ENCODE measurements around the gene CYYR1.

CYYR1 gene

GRCh38 chr21:26570203-26570602 is 2.9 kb downstream of the CYYR1 start:
- H3K27ac ChIP-seq, result no peak overlapping the region
- no peak for TF ChIP-seq CTCF (IDR thresholded peaks at IDR 0.05)

- no peak overlapping the region for H3K27ac ChIP-seq
- TF ChIP-seq ZFX (IDR thresholded peaks at IDR 0.05; ENCODE audit: borderline replicate concordance), result no peak
- no peak for TF ChIP-seq CTCF (IDR thresholded peaks at IDR 0.05)
These were observed 7.5 kb downstream of the CYYR1 start for GRCh38 chr21:26565546-26565945.

GRCh38 chr21:26565111-26565510 is 8.0 kb downstream of the CYYR1 start:
- H3K27ac ChIP-seq, result no peak overlapping the region
- TF ChIP-seq ZFX (IDR thresholded peaks at IDR 0.05; ENCODE audit: borderline replicate concordance) (no peak), CTCF (IDR thresholded peaks at IDR 0.05) (no peak)

GRCh38 chr21:26563856-26564503 is 9.1 kb downstream of the CYYR1 start:
- no peak for TF ChIP-seq CTCF (IDR thresholded peaks at IDR 0.05)
- TF ChIP-seq ZFX (IDR thresholded peaks at IDR 0.05; ENCODE audit: borderline replicate concordance), result no peak
- no peak overlapping the region for H3K27ac ChIP-seq

- H3K27ac ChIP-seq, result no peak overlapping the region
- TF ChIP-seq CTCF (IDR thresholded peaks at IDR 0.05), result no peak
- no peak for TF ChIP-seq ZFX (IDR thresholded peaks at IDR 0.05; ENCODE audit: borderline replicate concordance)
These were observed 12.5 kb downstream of the CYYR1 start for GRCh38 chr21:26560612-26561011.

- no peak overlapping the region for H3K27ac ChIP-seq
- TF ChIP-seq CTCF (IDR thresholded peaks at IDR 0.05), result no peak
- no peak for TF ChIP-seq ZFX (IDR thresholded peaks at IDR 0.05; ENCODE audit: borderline replicate concordance)
These were observed 14.0 kb downstream of the CYYR1 start for GRCh38 chr21:26559099-26559498.

GRCh38 chr21:26557106-26557505 is 16.0 kb downstream of the CYYR1 start:
- no peak for TF ChIP-seq CTCF (IDR thresholded peaks at IDR 0.05)
- TF ChIP-seq ZFX (IDR thresholded peaks at IDR 0.05; ENCODE audit: borderline replicate concordance), result no peak

More at GRCh38 chr21:26557106-26557505, 16.0 kb downstream of the CYYR1 start:
- no peak overlapping the region for H3K27ac ChIP-seq
